Activated CD8-positive, alpha-beta T cell treated with anti-CD3 and anti-CD28 coated beads for 36 hours (primary cell): ENCODE data around the gene SLC38A10. TPM values are rescaled to one million over a fixed set of nuclear protein-coding genes. Genes with fewer than 3 reads are reported as not detected.

Experiments
- ATAC-seq: fragments of 200-7000 bp; cut with Tn5 transposase; one replicate; pipeline ENCODE4 v1.10.0; 2021; ENCODE audit warnings: mild to moderate bottlenecking, moderate library complexity
- CTCF ChIA-PET: fragments of 350-600 bp; sonication (Branson Sonifier 250); formaldehyde crosslinking; loops from one replicate; lab custom pipeline; 2021; ENCODE audit warnings: antibody characterized with exemption; lab: Charles Lee
- POLR2A ChIA-PET: fragments of 350-600 bp; sonication (Branson Sonifier 250); formaldehyde crosslinking; loops from one replicate; lab custom pipeline; 2021; ENCODE audit warnings: antibody characterized with exemption; lab: Charles Lee
- DNase-seq: peaks from one replicate; pipeline ENCODE4 v3.0.0-alpha.2; 2020
- H3K27ac Mint-ChIP-seq: one replicate; pipeline ENCODE4 v1.8.0; 2021; ENCODE audit warnings: mild to moderate bottlenecking, mixed read lengths
- H3K27me3 Mint-ChIP-seq: one replicate; pipeline ENCODE4 v1.8.0; 2021; ENCODE audit warnings: mixed read lengths
- H3K36me3 Mint-ChIP-seq: one replicate; pipeline ENCODE4 v1.8.0; 2021; ENCODE audit warnings: low read depth, mixed read lengths
- H3K4me1 Mint-ChIP-seq: one replicate; pipeline ENCODE4 v1.8.0; 2021; ENCODE audit warnings: low read depth, mixed read lengths
- H3K4me3 Mint-ChIP-seq: one replicate; pipeline ENCODE4 v1.8.0; 2021; ENCODE audit warnings: mild to moderate bottlenecking, moderate library complexity, mixed read lengths
- H3K9me3 Mint-ChIP-seq: one replicate; pipeline ENCODE4 v1.8.0; 2021; ENCODE audit warnings: mixed read lengths
- CTCF ChIP-seq: fragments of 200-600 bp; IDR thresholded peaks from one replicate; pipeline ENCODE4 v1.8.0; 2022; ENCODE audit warnings: antibody characterized with exemption, mild to moderate bottlenecking
- intact Hi-C: fragments of 100-400 bp; cut with micrococcal nuclease; formaldehyde crosslinking; loops from one replicate; pipeline ENCODE4 v1.10.0; 2022
- total RNA-seq, 2 experiments: library from RNA; stranded (reverse); gene quantifications; one replicate each; pipeline ENCODE4 v1.2.3, GENCODE V29; 2021

The SLC38A10 gene
- total RNA-seq, 2 experiments from 2014 or later: 42.7 to 45.4 TPM

- intact Hi-C loops: no loop called here
- H3K4me3 Mint-ChIP-seq: peak overlapping the region; percentile 85
- POLR2A ChIA-PET: interaction anchor here (0.8 to 1.4 kb wide), 3 partner anchors 10 to 79 kb away, joined by 3 to 5 read pairs (median 5); partner anchors contain the start of gene SLC38A10
- H3K36me3 Mint-ChIP-seq: peaks cover 20% of the 10 kb centered on the region
- H3K9me3 Mint-ChIP-seq: no peaks in the 10 kb centered on the region
- CTCF ChIA-PET: interaction anchor here (0.8 to 3.4 kb wide), 2 partner anchors 11 to 199 kb away, joined by 3 to 11 read pairs; partner anchors contain the start of gene SLC38A10
- TF ChIP-seq CTCF: no peak
- DNase-seq (peak; percentile 74), ATAC-seq (peak; percentile 88)
- H3K4me1 Mint-ChIP-seq: peaks cover 29% of the 10 kb centered on the region
- no peaks in the 10 kb centered on the region for H3K27me3 Mint-ChIP-seq
- H3K27ac Mint-ChIP-seq: peak overlapping the region; percentile 93
These were observed 9.8 kb downstream of the SLC38A10 start for GRCh38 chr17:81285179-81285878.

GRCh38 chr17:81282876-81283275 is 12.2 kb downstream of the SLC38A10 start:
- H3K4me3 Mint-ChIP-seq: no peak overlapping the region
- ChIA-PET CTCF (interaction anchor here (1.1 kb wide), 1 partner anchor 202 kb away, joined by 3 read pairs; no protein-coding TSS in a partner anchor), POLR2A (no interaction called here)
- DNase-seq (no peak), ATAC-seq (no peak)
- TF ChIP-seq CTCF: no peak
- H3K36me3 Mint-ChIP-seq: peaks cover 23% of the 10 kb centered on the region
- H3K4me1 Mint-ChIP-seq: peaks cover 22% of the 10 kb centered on the region
- intact Hi-C loops: no loop called here
- H3K9me3 Mint-ChIP-seq: no peaks in the 10 kb centered on the region
- no peak overlapping the region for H3K27ac Mint-ChIP-seq
- H3K27me3 Mint-ChIP-seq: no peaks in the 10 kb centered on the region

GRCh38 chr17:81282141-81282540 is 13.0 kb downstream of the SLC38A10 start:
- ChIA-PET CTCF (no interaction called here), POLR2A (no interaction called here)

GRCh38 chr17:81280571-81280970 is 14.5 kb downstream of the SLC38A10 start:
- TF ChIP-seq CTCF: no peak
- DNase-seq (no peak), ATAC-seq (no peak)
- Mint-ChIP-seq H3K4me3 (no peak overlapping the region), H3K4me1 (peaks cover 9% of the 10 kb centered on the region), H3K9me3 (no peaks in the 10 kb centered on the region), H3K36me3 (peaks cover 32% of the 10 kb centered on the region), H3K27ac (no peak overlapping the region), H3K27me3 (no peaks in the 10 kb centered on the region)
- ChIA-PET CTCF (interaction anchor here (1.3 kb wide), 1 partner anchor 11 kb away, joined by 3 read pairs; no protein-coding TSS in a partner anchor), POLR2A (interaction anchor here (0.9 kb wide), 1 partner anchor 275 kb away, joined by 3 read pairs; no protein-coding TSS in a partner anchor)
- intact Hi-C loops: no loop called here

More at GRCh38 chr17:81282141-81282540, 13.0 kb downstream of the SLC38A10 start:
- Mint-ChIP-seq H3K27me3 (no peaks in the 10 kb centered on the region), H3K36me3 (peaks cover 24% of the 10 kb centered on the region), H3K4me1 (peaks cover 20% of the 10 kb centered on the region), H3K27ac (no peak overlapping the region), H3K4me3 (no peak overlapping the region), H3K9me3 (no peaks in the 10 kb centered on the region)
- ATAC-seq (no peak), DNase-seq (no peak)
- intact Hi-C loops: no loop called here
- no peak for TF ChIP-seq CTCF
